Uterus (tissue), 4 donors: ENCODE results near the gene CACNA1C. TPM values are rescaled to one million over a fixed set of nuclear protein-coding genes. Genes with fewer than 3 reads are reported as not detected.

Experiments
- DNase-seq, 2 donors: peaks; one replicate each; pipeline ENCODE4 v3.0.0-alpha.2; 2019 to 2020
- H3K27ac ChIP-seq, 2 donors: fragments of 200-600 bp; sonication (generic); 1 replicate in 1 of 2; 2 replicates in 1 of 2; pipeline ENCODE4 v1.5.1; 2016 to 2018
- H3K27me3 ChIP-seq, 2 donors: fragments of 200-600 bp; sonication (generic); one replicate each; pipeline ENCODE4 v1.5.1; 2018 to 2019; ENCODE audit warnings: control low read depth in 1 of 2
- H3K36me3 ChIP-seq, 2 donors: fragments of 200-600 bp; sonication (generic); one replicate each; pipeline ENCODE4 v1.5.1; 2019; ENCODE audit warnings: control low read depth in 1 of 2
- H3K4me1 ChIP-seq, 2 donors: fragments of 200-600 bp; sonication (generic); one replicate each; pipeline ENCODE4 v1.5.1; 2018 to 2019; ENCODE audit warnings: control low read depth in 1 of 2
- H3K4me3 ChIP-seq, 2 donors: fragments of 200-600 bp; sonication (generic); 1 replicate in 1 of 2; 2 replicates in 1 of 2; pipeline ENCODE4 v1.5.1; 2018 to 2019; ENCODE audit warnings: mild to moderate bottlenecking in 1 of 2
- H3K9me3 ChIP-seq, 2 donors: fragments of 200-600 bp; sonication (generic); one replicate each; pipeline ENCODE4 v1.5.1; 2019; ENCODE audit warnings: control low read depth in 1 of 2
- POLR2A ChIP-seq, 2 donors: fragments of 450-650 bp; IDR thresholded peaks; one replicate each; pipeline ENCODE4 v1.6.1; 2016; ENCODE audit warnings: antibody characterized with exemption in 2 of 2, mild to moderate bottlenecking in 1 of 2, moderate library complexity in 1 of 2
- intact Hi-C: fragments of 100-400 bp; cut with DNase I; formaldehyde crosslinking; loops from one replicate; pipeline ENCODE4 v1.15.1; 2023; ENCODE audit warnings: low total_unique reads
- total RNA-seq, 4 donors: library from RNA; depleted of rRNA in 3 of 4; stranded (reverse); fragments of >200 nt in 3 of 4; gene quantifications; one replicate each; pipeline versions ENCODE4 v1.1.0 to v1.2.4, GENCODE V29; 2014 to 2023
- TF ChIP-seq, protein P1 (sequence below), 4 experiments: fragments of 200-600 bp in 2 of 4; fragments of 450-650 bp in 2 of 4; sonication (generic) in 2 of 4; IDR thresholded peaks; one replicate each; pipeline ENCODE4 v1.5.1; 2016 to 2019; ENCODE audit warnings: antibody characterized with exemption in 4 of 4, mild to moderate bottlenecking in 2 of 4, moderate library complexity in 1 of 4
- donor health status: DM: yes; HTN: yes; CAD: no.

The CACNA1C gene
- total RNA-seq, 4 donors from 2014 or later, result 15.9 to 121 (median 32.1) TPM

DNA sequence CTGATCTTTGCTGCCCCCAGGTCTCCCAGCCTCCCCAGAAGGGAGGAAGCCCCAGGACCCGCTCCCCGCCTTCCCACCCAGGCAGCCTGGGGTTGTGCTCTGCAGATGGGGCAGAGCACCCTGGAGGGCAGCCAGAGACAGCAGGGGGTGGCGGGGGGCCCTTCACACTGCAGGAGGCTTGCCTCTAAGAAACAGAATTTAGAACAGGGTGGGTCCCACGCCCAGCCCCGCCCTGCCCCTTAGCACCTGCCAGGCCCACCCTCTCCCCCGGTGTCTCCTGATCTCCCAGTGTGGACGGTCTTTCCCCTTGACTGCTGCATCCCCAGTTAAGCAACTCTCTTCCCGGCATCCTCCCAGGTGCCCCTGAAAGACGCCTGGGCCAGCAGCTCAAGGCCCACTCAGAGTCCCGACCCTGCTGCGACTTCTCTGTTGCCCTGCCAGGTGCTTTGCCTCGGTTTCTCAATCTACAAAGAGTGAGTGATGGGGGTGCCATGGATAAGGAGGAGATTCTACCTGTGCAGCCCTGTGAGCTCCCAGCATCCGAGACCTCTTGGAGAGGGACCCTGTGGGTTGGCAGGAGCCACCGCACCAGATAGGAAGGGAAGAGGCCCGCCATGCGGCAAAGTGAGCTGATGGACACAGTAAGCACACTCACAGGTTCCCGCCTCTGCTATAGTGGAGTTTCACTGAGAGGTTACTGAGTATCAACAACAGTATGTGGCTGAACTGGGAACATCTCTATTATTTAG, 414.8 kb downstream of the CACNA1C start:
- H3K27ac ChIP-seq, result no peak overlapping the region
- TF ChIP-seq POLR2A (IDR thresholded peaks at IDR 0.05), result no peak
- TF ChIP-seq, protein P1, sequence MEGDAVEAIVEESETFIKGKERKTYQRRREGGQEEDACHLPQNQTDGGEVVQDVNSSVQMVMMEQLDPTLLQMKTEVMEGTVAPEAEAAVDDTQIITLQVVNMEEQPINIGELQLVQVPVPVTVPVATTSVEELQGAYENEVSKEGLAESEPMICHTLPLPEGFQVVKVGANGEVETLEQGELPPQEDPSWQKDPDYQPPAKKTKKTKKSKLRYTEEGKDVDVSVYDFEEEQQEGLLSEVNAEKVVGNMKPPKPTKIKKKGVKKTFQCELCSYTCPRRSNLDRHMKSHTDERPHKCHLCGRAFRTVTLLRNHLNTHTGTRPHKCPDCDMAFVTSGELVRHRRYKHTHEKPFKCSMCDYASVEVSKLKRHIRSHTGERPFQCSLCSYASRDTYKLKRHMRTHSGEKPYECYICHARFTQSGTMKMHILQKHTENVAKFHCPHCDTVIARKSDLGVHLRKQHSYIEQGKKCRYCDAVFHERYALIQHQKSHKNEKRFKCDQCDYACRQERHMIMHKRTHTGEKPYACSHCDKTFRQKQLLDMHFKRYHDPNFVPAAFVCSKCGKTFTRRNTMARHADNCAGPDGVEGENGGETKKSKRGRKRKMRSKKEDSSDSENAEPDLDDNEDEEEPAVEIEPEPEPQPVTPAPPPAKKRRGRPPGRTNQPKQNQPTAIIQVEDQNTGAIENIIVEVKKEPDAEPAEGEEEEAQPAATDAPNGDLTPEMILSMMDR (IDR thresholded peaks at IDR 0.05), result no peak
- no peaks in the 10 kb centered on the region for H3K36me3 ChIP-seq
- no peaks in the 10 kb centered on the region for H3K27me3 ChIP-seq
- no peaks in the 10 kb centered on the region for H3K4me1 ChIP-seq
- intact Hi-C loops, result no loop called here
- H3K4me3 ChIP-seq, result no peak overlapping the region
- no peaks in the 10 kb centered on the region for H3K9me3 ChIP-seq
- DNase-seq, result no peak

GRCh38 chr12:2475984-2476383, 423.2 kb downstream of the CACNA1C start:
- Histone ChIP-seq H3K9me3 (no peaks in the 10 kb centered on the region), H3K36me3 (no peaks in the 10 kb centered on the region), H3K4me1 (no peaks in the 10 kb centered on the region), H3K27ac (no peak overlapping the region), H3K4me3 (no peak overlapping the region), H3K27me3 (no peaks in the 10 kb centered on the region)
- DNase-seq, result no peak
- intact Hi-C loops, result no loop called here
- no peak for TF ChIP-seq POLR2A (IDR thresholded peaks at IDR 0.05)
- TF ChIP-seq, protein P1 (IDR thresholded peaks at IDR 0.05), result no peak

DNA sequence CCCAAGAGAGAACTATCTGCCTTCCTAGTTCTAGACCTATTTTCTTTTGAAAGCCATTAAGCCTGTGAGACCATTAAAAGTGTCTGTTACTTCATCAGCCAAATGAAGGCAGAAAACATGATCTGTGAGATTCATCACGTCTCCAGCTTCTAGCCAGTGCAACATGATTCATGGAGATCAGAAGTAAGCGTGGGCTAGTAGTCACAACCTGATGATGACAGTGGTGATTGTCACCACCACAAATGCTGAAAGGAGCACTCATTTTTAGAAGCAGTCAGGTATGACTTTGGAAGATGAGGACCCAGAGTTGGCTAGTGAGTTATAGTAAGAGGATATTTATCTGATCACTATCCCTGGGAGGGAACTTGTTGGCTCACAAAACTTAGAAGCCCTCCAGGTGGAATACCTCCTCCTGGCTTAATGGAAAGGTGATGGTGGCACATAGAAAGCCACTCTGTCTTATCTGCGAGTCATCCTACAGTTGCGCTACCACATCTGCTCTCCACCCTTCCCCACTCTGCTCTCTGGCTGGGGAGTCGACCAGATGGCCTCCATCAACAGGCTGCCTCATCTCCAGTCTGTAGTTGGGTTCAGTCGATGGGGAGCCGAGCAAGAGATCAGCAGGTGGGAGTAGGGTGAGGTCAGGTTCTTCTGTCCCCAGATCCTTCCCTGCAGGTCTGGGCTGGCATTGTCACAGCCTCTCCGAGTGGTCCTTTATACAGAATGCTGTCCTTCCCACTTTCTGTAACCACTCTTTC, 424.4 kb downstream of the CACNA1C start:
- no peak for DNase-seq
- TF ChIP-seq, protein P1 (IDR thresholded peaks at IDR 0.05), result no peak
- TF ChIP-seq POLR2A (IDR thresholded peaks at IDR 0.05), result no peak
- Histone ChIP-seq H3K4me1 (no peaks in the 10 kb centered on the region), H3K36me3 (no peaks in the 10 kb centered on the region), H3K27me3 (no peaks in the 10 kb centered on the region), H3K27ac (no peak overlapping the region), H3K4me3 (no peak overlapping the region), H3K9me3 (no peaks in the 10 kb centered on the region)
- intact Hi-C loops, result no loop called here

DNA sequence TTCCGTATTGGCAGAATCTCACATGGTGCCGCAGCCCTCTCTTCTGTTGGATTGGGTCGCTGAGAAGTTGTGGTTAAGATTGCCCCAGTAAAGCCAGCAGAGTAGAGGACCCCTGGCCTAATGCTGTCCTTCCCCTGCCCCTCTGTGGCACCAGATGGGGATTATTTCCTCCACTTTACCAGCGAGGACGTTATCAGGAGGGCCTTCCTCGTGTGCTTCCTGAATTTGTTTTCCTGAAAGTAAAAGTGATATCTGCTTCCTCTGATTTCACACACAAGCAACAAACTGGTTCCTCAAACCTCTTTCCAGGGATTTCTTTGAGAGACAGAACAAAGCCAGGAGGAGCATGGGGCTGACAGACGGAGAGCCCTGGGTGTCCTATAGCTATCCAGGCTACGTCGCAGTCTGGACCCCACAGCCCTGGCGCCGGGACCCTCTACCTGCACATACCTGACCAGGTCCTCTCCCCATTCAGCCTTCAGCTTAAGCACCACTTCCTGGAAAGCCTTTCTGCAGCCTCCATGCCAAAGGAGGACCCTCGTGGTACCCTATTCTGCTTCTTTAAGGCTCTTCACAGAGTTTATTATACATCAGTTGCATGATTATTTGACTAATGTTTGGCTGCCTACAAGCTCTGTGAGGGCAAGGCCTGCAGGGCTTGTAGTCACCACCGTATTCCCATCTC, 427.2 kb downstream of the CACNA1C start:
- Histone ChIP-seq H3K27me3 (no peaks in the 10 kb centered on the region), H3K36me3 (no peaks in the 10 kb centered on the region), H3K27ac (no peak overlapping the region), H3K4me3 (no peak overlapping the region), H3K4me1 (no peaks in the 10 kb centered on the region), H3K9me3 (no peaks in the 10 kb centered on the region)
- TF ChIP-seq POLR2A (IDR thresholded peaks at IDR 0.05), result no peak
- TF ChIP-seq, protein P1 (IDR thresholded peaks at IDR 0.05), result no peak
- intact Hi-C loops, result no loop called here
- no peak for DNase-seq

GRCh38 chr12:2481346-2481745, 428.6 kb downstream of the CACNA1C start:
- no peak overlapping the region for H3K4me3 ChIP-seq
- no peaks in the 10 kb centered on the region for H3K4me1 ChIP-seq
- no peak overlapping the region for H3K27ac ChIP-seq
- no peak for TF ChIP-seq POLR2A (IDR thresholded peaks at IDR 0.05)
- TF ChIP-seq, protein P1 (IDR thresholded peaks at IDR 0.05), result no peak
- DNase-seq, result no peak
- no peaks in the 10 kb centered on the region for H3K36me3 ChIP-seq
- H3K9me3 ChIP-seq, result no peaks in the 10 kb centered on the region
- intact Hi-C loops, result no loop called here
- no peaks in the 10 kb centered on the region for H3K27me3 ChIP-seq
